Karpas-422 (cell line): Measurements from ENCODE around the gene PTPN21. TPM values are rescaled to one million over a fixed set of nuclear protein-coding genes. Genes with fewer than 3 reads are reported as not detected.

Experiments
- DNase-seq: peaks from one replicate; pipeline ENCODE4 v3.0.0-alpha.2; 2015
- H2AFZ ChIP-seq: fragments of 200-600 bp; sonication (generic); 2 replicates; pipeline ENCODE4 v1.6.1; 2014; ENCODE audit warnings: antibody characterized with exemption, low read length, mixed read lengths
- H3K27ac ChIP-seq: fragments of 200-600 bp; sonication (generic); 2 replicates; pipeline ENCODE4 v1.5.1; 2014; ENCODE audit warnings: mild to moderate bottlenecking, low read length, moderate library complexity
- H3K27me3 ChIP-seq: fragments of 200-600 bp; sonication (generic); 2 replicates; pipeline ENCODE4 v1.6.1; 2014; ENCODE audit warnings: low read length, mixed read lengths
- H3K36me3 ChIP-seq: fragments of 200-600 bp; sonication (generic); 2 replicates; pipeline ENCODE4 v1.6.1; 2014; ENCODE audit warnings: low read length, mixed read lengths; ENCODE audit not compliant: insufficient read depth
- H3K4me1 ChIP-seq: fragments of 200-600 bp; sonication (generic); 2 replicates; pipeline ENCODE4 v1.6.1; 2014; ENCODE audit warnings: mild to moderate bottlenecking, low read length, mixed read lengths
- H3K4me2 ChIP-seq: fragments of 200-600 bp; sonication (generic); 2 replicates; pipeline ENCODE4 v1.6.1; 2014; ENCODE audit warnings: low read length, low read depth, mild to moderate bottlenecking; ENCODE audit not compliant: poor library complexity, severe bottlenecking
- H3K4me3 ChIP-seq: fragments of 200-600 bp; sonication (generic); 2 replicates; pipeline ENCODE4 v1.5.1; 2014; ENCODE audit warnings: mild to moderate bottlenecking, antibody characterized with exemption, low read length, mixed read lengths
- H3K79me2 ChIP-seq: fragments of 200-600 bp; sonication (generic); 2 replicates; pipeline ENCODE4 v1.6.1; 2014; ENCODE audit warnings: mild to moderate bottlenecking, low read length, mixed read lengths
- H3K9ac ChIP-seq: fragments of 200-600 bp; sonication (generic); 2 replicates; pipeline ENCODE4 v1.6.0; 2014; ENCODE audit warnings: low read length
- H3K9me2 ChIP-seq: fragments of 200-600 bp; sonication (generic), shearing (Covaris generic); replicated peaks from 2 replicates; pipeline ENCODE4 v1.6.0; 2014; ENCODE audit warnings: mild to moderate bottlenecking, low read length, moderate library complexity; ENCODE audit not compliant: insufficient read depth
- H3K9me3 ChIP-seq: fragments of 300-700, 200-600 bp; sonication (generic); 2 replicates; pipeline ENCODE4 v1.6.1; 2014; ENCODE audit warnings: low read length, mixed read lengths
- H4K20me1 ChIP-seq: fragments of 200-600 bp; sonication (generic); 2 replicates; pipeline ENCODE4 v1.6.1; 2014; ENCODE audit warnings: mild to moderate bottlenecking, antibody characterized with exemption, low read length, low read depth; ENCODE audit not compliant: insufficient read depth
- total RNA-seq: library from RNA; depleted of rRNA; stranded (reverse); fragments of >200 nt; shearing (Covaris generic); gene quantifications from 2 replicates; pipeline ENCODE4 v1.2.3, GENCODE V29; 2014; ENCODE audit warnings: low replicate concordance

The PTPN21 gene
- total RNA-seq, 1 experiment from 2014 or later = not detected

DNA sequence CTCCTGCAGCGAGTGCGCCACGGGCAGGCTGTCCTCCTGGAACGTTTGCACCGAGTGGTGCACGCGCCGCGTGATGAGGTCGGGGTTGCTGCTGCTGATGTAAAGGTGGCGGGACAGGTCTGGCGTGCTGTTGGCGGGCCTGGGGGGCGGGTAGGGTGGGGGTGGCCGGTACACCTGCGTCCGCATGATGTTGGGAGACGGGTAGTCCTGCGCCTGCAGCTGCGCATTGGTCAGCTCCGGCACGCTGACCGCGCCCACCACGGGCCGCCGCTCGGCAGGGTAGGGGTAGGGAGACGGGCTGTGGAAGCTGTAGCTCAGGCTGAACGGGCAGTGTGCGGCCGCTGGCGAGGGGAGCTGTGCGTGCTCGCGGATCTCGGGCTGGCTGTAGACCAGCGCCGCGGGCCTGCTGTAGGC is 75.2 kb downstream of the PTPN21 start:
- Histone ChIP-seq H3K4me3 (no peak overlapping the region), H3K9ac (no peak overlapping the region), H3K36me3 (no peaks in the 10 kb centered on the region), H3K27ac (no peak overlapping the region), H4K20me1 (no peaks in the 10 kb centered on the region), H3K4me2 (no peak overlapping the region), H3K9me2 (no peaks in the 10 kb centered on the region), H3K9me3 (no peaks in the 10 kb centered on the region), H3K27me3 (no peaks in the 10 kb centered on the region; the same call in 1 of the 2 replicates), H2AFZ (no peak overlapping the region), H3K4me1 (no peaks in the 10 kb centered on the region), H3K79me2 (no peaks in the 10 kb centered on the region)
- no peak for DNase-seq

- Histone ChIP-seq H3K9ac (no peak overlapping the region), H3K27ac (no peak overlapping the region), H3K9me2 (no peaks in the 10 kb centered on the region), H4K20me1 (no peaks in the 10 kb centered on the region), H3K4me2 (no peak overlapping the region), H3K79me2 (no peaks in the 10 kb centered on the region), H2AFZ (no peak overlapping the region), H3K27me3 (no peaks in the 10 kb centered on the region; the same call in 1 of the 2 replicates), H3K4me1 (no peaks in the 10 kb centered on the region), H3K9me3 (no peaks in the 10 kb centered on the region), H3K36me3 (no peaks in the 10 kb centered on the region), H3K4me3 (no peak overlapping the region)
- DNase-seq = no peak
These were observed 75.9 kb downstream of the PTPN21 start for GRCh38 chr14:88478931-88479330.

- H4K20me1 ChIP-seq = no peaks in the 10 kb centered on the region
- H3K4me3 ChIP-seq = no peak overlapping the region
- H3K9me3 ChIP-seq = no peaks in the 10 kb centered on the region
- no peak for DNase-seq
- H3K79me2 ChIP-seq = no peaks in the 10 kb centered on the region
- H3K36me3 ChIP-seq = no peaks in the 10 kb centered on the region
- no peak overlapping the region for H3K4me2 ChIP-seq
- no peaks in the 10 kb centered on the region for H3K4me1 ChIP-seq
- H3K9me2 ChIP-seq = no peaks in the 10 kb centered on the region
- no peak overlapping the region for H3K27ac ChIP-seq
- H3K9ac ChIP-seq = no peak overlapping the region
- H3K27me3 ChIP-seq = no peaks in the 10 kb centered on the region
- H2AFZ ChIP-seq = no peak overlapping the region
These were observed 77.1 kb downstream of the PTPN21 start for GRCh38 chr14:88477513-88478250.

- Histone ChIP-seq H3K79me2 (no peaks in the 10 kb centered on the region), H4K20me1 (no peaks in the 10 kb centered on the region), H3K27me3 (no peaks in the 10 kb centered on the region), H3K4me3 (no peak overlapping the region), H3K9me2 (no peaks in the 10 kb centered on the region), H3K9ac (no peak overlapping the region), H3K36me3 (no peaks in the 10 kb centered on the region), H2AFZ (no peak overlapping the region), H3K4me1 (no peaks in the 10 kb centered on the region), H3K4me2 (no peak overlapping the region), H3K27ac (no peak overlapping the region), H3K9me3 (no peaks in the 10 kb centered on the region)
- no peak for DNase-seq
These were observed 78.0 kb downstream of the PTPN21 start for GRCh38 chr14:88476825-88477224.

DNA sequence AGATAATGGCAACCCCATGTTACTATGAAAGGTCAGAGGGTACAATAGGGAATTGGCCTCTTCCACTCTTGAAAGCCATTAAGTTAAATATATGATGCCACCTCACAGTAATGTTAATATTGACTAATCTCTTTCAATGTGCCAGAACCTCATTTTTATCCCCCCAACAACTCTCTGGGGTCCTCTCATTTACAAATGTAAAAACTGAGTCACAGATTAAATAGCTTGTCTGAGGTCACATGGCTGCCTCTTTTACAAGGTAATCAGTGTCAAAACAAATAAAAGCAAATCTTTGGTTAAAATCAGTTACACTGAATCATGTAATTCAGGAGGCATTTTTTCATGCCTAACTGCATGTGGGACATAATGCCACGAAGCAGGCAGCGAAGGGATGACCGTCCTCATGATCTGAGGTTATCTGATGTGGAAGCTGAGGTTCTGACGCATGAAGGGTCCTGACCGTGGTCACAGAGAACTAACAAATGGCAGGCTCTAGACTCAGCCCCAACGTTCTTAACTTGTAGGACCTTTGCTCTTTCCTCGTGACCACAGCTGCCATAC is 78.5 kb downstream of the PTPN21 start:
- no peaks in the 10 kb centered on the region for H3K36me3 ChIP-seq
- H3K9ac ChIP-seq = no peak overlapping the region
- H3K4me3 ChIP-seq = no peak overlapping the region
- H3K27me3 ChIP-seq = no peaks in the 10 kb centered on the region
- H3K4me1 ChIP-seq = no peaks in the 10 kb centered on the region
- DNase-seq = no peak
- H3K79me2 ChIP-seq = no peaks in the 10 kb centered on the region
- H3K9me3 ChIP-seq = no peaks in the 10 kb centered on the region
- H3K4me2 ChIP-seq = no peak overlapping the region
- no peaks in the 10 kb centered on the region for H4K20me1 ChIP-seq
- no peak overlapping the region for H3K27ac ChIP-seq
- H3K9me2 ChIP-seq = no peaks in the 10 kb centered on the region
- H2AFZ ChIP-seq = no peak overlapping the region

GRCh38 chr14:88473791-88474190 is 81.0 kb downstream of the PTPN21 start:
- H3K9me3 ChIP-seq = no peaks in the 10 kb centered on the region
- no peaks in the 10 kb centered on the region for H3K9me2 ChIP-seq
- H2AFZ ChIP-seq = no peak overlapping the region
- DNase-seq = no peak
- H3K27me3 ChIP-seq = no peaks in the 10 kb centered on the region
- H4K20me1 ChIP-seq = no peaks in the 10 kb centered on the region
- no peak overlapping the region for H3K27ac ChIP-seq
- H3K4me2 ChIP-seq = no peak overlapping the region
- H3K9ac ChIP-seq = no peak overlapping the region
- H3K79me2 ChIP-seq = no peaks in the 10 kb centered on the region
- H3K36me3 ChIP-seq = no peaks in the 10 kb centered on the region
- no peaks in the 10 kb centered on the region for H3K4me1 ChIP-seq
- no peak overlapping the region for H3K4me3 ChIP-seq

- no peaks in the 10 kb centered on the region for H3K9me3 ChIP-seq
- no peak overlapping the region for H3K4me3 ChIP-seq
- no peaks in the 10 kb centered on the region for H3K36me3 ChIP-seq
- no peaks in the 10 kb centered on the region for H4K20me1 ChIP-seq
- H3K4me2 ChIP-seq = no peak overlapping the region
- H3K9me2 ChIP-seq = no peaks in the 10 kb centered on the region
- H3K27ac ChIP-seq = no peak overlapping the region
- H2AFZ ChIP-seq = no peak overlapping the region
- H3K4me1 ChIP-seq = no peaks in the 10 kb centered on the region
- DNase-seq = no peak
- H3K27me3 ChIP-seq = no peaks in the 10 kb centered on the region
- H3K79me2 ChIP-seq = no peaks in the 10 kb centered on the region
- no peak overlapping the region for H3K9ac ChIP-seq
These were observed 84.0 kb downstream of the PTPN21 start for GRCh38 chr14:88470542-88471440.

- H3K27me3 ChIP-seq = no peaks in the 10 kb centered on the region
- H3K9ac ChIP-seq = no peak overlapping the region
- no peaks in the 10 kb centered on the region for H3K4me1 ChIP-seq
- H4K20me1 ChIP-seq = no peaks in the 10 kb centered on the region
- H3K4me2 ChIP-seq = no peak overlapping the region
- no peaks in the 10 kb centered on the region for H3K9me3 ChIP-seq
- no peaks in the 10 kb centered on the region for H3K36me3 ChIP-seq
- no peak overlapping the region for H2AFZ ChIP-seq
- no peaks in the 10 kb centered on the region for H3K9me2 ChIP-seq
- DNase-seq = no peak
- no peaks in the 10 kb centered on the region for H3K79me2 ChIP-seq
- no peak overlapping the region for H3K27ac ChIP-seq
- no peak overlapping the region for H3K4me3 ChIP-seq
These were observed 86.4 kb downstream of the PTPN21 start for GRCh38 chr14:88468406-88468805.
